Measurements from ENCODE around the gene RALBP1. TPM values are rescaled to one million over a fixed set of nuclear protein-coding genes. Genes with fewer than 3 reads are reported as not detected.
"Not testable (repeated sequence)": the region's sequence is repeated elsewhere in the genome, so short reads cannot be mapped to it uniquely, and the experiment has no call there.

RALBP1 gene
- total RNA-seq, 3 donors from 2014 or later, result 67.2 to 91.2 (median 82.2) TPM

DNA sequence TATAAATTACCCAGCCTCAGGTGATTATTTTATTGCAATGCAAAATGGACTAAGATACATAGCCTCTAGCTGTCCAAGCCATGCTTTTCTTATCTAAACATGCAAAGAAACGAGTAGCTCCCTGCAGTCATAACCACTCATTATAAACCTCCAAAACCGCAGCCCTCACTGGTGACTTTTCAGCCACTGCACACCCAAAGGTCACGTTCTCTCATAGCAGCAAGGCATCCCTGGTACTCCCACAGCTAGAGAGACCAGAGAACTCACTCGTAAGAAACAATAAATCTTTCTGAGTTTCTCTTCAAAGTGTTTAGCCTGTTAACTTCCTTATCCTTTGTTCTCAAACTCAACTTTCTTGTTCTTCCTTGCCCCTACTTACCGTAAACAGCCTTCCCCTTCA is 28.5 kb upstream of the RALBP1 start:
- no peak for DNase-seq (ENCODE audit: low spot score in 2 of 2)
- Histone ChIP-seq H3K9me3 (peaks cover 0 to 9% of the 10 kb centered on the region in 2 donors), H3K4me1 (no peaks in the 10 kb centered on the region), H3K36me3 (no peaks in the 10 kb centered on the region), H3K27me3 (no peaks in the 10 kb centered on the region), H3K27ac (no peak overlapping the region), H3K4me3 (no peak overlapping the region)
- intact Hi-C loops (cut with DNase I; ENCODE audit: low total_unique reads), result no loop called here
- TF ChIP-seq POLR2AphosphoS5 (IDR thresholded peaks at IDR 0.05), result no peak

DNA sequence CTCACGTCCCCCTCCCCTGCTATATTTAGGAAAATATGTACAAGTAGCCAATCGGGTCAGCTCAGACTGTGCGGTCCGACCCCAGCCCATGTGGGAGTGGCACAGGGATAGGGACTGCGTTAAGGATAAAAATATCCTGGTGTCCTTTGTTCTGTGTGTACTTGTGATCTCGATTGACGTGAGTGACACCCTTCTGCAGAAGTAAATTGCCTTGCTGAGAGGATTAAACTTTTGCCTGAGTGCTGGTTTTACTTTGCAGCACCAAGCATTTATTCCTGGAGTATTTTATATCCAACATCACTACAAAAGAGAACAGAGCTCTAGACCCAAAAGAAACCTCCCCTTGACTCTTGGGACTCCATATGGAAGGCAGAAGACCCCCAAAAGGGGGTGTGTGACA is 28.0 kb upstream of the RALBP1 start:
- intact Hi-C loops (cut with DNase I; ENCODE audit: low total_unique reads), result no loop called here
- no peaks in the 10 kb centered on the region for H3K27me3 ChIP-seq
- no peak overlapping the region for H3K4me3 ChIP-seq
- TF ChIP-seq POLR2AphosphoS5 (IDR thresholded peaks at IDR 0.05) (no peak), POLR2A (IDR thresholded peaks at IDR 0.05) (no peak)
- TF ChIP-seq, protein P1, sequence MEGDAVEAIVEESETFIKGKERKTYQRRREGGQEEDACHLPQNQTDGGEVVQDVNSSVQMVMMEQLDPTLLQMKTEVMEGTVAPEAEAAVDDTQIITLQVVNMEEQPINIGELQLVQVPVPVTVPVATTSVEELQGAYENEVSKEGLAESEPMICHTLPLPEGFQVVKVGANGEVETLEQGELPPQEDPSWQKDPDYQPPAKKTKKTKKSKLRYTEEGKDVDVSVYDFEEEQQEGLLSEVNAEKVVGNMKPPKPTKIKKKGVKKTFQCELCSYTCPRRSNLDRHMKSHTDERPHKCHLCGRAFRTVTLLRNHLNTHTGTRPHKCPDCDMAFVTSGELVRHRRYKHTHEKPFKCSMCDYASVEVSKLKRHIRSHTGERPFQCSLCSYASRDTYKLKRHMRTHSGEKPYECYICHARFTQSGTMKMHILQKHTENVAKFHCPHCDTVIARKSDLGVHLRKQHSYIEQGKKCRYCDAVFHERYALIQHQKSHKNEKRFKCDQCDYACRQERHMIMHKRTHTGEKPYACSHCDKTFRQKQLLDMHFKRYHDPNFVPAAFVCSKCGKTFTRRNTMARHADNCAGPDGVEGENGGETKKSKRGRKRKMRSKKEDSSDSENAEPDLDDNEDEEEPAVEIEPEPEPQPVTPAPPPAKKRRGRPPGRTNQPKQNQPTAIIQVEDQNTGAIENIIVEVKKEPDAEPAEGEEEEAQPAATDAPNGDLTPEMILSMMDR (IDR thresholded peaks at IDR 0.05), result no peak
- H3K36me3 ChIP-seq, result no peaks in the 10 kb centered on the region
- H3K27ac ChIP-seq, result no peak overlapping the region
- H3K9me3 ChIP-seq, result peaks cover 0 to 9% of the 10 kb centered on the region in 2 donors
- no peak for DNase-seq (ENCODE audit: low spot score in 2 of 2)
- no peaks in the 10 kb centered on the region for H3K4me1 ChIP-seq

DNA sequence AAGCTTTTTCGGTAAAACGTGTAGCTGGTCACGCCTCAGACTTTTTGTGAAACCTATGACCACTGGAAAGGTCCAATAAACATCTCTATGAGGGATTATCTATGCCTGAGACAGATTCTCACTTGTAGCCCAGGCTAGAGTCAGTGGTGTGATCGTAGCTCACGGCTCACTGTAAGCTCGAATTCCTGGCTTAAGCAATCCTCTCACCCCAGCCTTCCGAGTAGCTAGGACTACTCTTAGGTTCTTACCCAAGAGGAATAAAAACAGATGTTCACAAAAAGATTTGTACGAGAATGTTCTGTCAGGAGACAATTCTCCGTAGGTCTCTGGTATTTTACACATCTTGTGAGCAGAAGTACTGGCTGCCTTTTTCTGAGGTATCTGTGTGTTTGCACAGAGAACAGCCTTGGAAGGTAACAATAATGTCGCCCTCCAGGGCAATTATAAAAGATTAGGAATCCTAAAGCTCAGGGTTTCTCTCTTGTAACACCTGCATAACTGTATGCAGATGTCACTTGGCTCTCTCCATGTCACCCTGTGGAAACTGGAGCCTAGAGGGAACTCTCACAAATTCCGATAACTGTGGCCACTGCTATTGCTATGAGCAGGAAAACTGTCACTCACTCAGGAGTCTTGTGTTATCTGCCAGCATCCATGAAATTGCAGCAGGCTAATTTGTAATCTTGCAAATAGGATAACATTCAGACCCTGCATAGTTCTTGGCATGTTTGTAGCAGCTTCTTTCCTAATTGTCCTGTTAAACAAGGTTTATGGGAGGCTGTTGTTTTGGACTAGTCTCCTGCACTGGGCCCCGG is 25.5 kb upstream of the RALBP1 start:
- H3K4me3 ChIP-seq, result no peak overlapping the region
- no peaks in the 10 kb centered on the region for H3K27me3 ChIP-seq
- no peak for TF ChIP-seq POLR2A (IDR thresholded peaks at IDR 0.05)
- TF ChIP-seq POLR2AphosphoS5 (IDR thresholded peaks at IDR 0.05), result no peak
- TF ChIP-seq, protein P1 (IDR thresholded peaks at IDR 0.05), result no peak
- H3K36me3 ChIP-seq, result no peaks in the 10 kb centered on the region
- intact Hi-C loops (cut with DNase I; ENCODE audit: low total_unique reads), result no loop called here
- no peak overlapping the region for H3K27ac ChIP-seq
- peaks cover 0 to 9% of the 10 kb centered on the region in 2 donors for H3K9me3 ChIP-seq
- H3K4me1 ChIP-seq, result no peaks in the 10 kb centered on the region
- DNase-seq (ENCODE audit: low spot score in 2 of 2), result no peak

DNA sequence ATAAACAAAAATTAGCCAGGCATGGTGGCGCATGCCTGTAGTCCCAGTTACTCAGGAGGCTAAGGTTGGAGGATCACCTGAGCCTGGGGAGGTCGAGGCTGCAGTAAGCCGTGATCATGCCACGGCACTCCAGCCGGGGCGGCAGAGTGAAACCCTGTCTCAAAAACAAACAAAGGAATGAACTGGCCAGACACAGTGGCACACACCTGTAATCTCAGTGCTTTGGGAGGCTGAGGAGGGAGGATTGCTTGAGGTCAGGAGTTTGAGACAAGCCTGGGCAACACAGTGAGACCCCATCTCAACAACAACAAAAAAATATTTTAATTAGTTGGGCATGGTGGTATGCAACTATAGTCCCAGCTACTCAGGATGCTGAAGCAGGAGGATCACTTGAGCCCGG is 24.4 kb upstream of the RALBP1 start:
- intact Hi-C loops (cut with DNase I; ENCODE audit: low total_unique reads); DNase-seq (ENCODE audit: low spot score in 2 of 2); H3K36me3 ChIP-seq: not testable (repeated sequence)

DNA sequence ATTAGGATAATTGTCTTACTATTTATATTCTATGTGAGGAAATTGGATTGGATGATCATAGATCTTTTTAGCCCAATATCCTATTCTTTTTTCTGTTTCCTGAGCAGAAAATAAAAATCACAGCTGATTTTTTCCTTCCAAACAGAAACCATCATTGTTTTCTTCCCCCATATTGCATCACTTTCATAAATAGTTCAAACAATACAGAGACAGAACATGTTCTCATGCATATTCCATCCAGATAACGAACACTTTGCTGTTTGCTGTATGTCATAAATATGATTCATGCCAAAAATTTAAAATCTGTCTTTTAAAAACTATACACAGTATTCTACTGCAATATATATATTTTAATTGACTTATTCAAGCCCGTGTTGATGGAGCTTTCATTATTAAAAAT is 22.0 kb upstream of the RALBP1 start:
- TF ChIP-seq, protein P1 (IDR thresholded peaks at IDR 0.05), result no peak
- no peak for TF ChIP-seq POLR2A (IDR thresholded peaks at IDR 0.05)
- no peak for TF ChIP-seq POLR2AphosphoS5 (IDR thresholded peaks at IDR 0.05)
- Histone ChIP-seq H3K27ac (no peak overlapping the region), H3K4me3 (no peak overlapping the region), H3K9me3 (peaks cover 0 to 12% of the 10 kb centered on the region in 2 donors), H3K36me3 (no peaks in the 10 kb centered on the region), H3K27me3 (no peaks in the 10 kb centered on the region), H3K4me1 (no peaks in the 10 kb centered on the region)
- intact Hi-C loops (cut with DNase I; ENCODE audit: low total_unique reads), result no loop called here
- no peak for DNase-seq (ENCODE audit: low spot score in 2 of 2)

More for the DNA sequence above, 24.4 kb upstream of the RALBP1 start:
- H3K4me3 ChIP-seq, H3K27me3 ChIP-seq, H3K27ac ChIP-seq, H3K4me1 ChIP-seq: not testable (repeated sequence)
- peaks cover 0 to 15% of the 10 kb centered on the region in 2 donors for H3K9me3 ChIP-seq

DNA sequence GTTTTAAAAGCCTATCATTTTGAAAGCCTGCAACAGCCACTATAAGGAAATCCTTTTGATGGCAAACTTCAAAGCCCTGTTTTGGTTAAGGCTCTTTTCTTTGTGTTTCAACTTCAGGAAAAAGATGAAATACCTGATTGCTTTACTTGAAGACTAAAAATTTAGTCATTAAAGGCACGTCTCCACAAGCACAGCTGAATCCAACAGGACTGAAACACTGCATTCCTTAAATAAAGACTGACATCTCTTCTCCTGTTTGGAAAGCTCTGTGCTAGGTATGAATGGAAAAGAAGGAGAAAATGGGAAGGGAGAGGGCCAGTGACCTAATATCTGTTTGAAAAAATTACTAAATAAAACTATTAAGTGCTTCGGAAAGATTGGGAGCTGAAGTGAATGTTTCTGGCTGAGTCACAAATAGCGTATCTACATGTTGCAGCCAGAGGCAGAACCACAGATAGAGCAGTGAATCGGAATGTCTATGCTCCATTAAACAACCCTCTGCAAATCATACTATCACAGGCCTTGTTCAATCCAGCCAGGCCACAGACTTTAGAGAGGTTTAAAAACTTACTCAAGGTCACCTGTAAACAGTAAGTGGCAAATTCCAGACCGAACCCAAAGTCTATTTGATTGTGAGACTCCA is 21.1 kb upstream of the RALBP1 start:
- H3K27ac ChIP-seq, result no peak overlapping the region
- no peak for DNase-seq (ENCODE audit: low spot score in 2 of 2)
- TF ChIP-seq POLR2AphosphoS5 (IDR thresholded peaks at IDR 0.05) (no peak), POLR2A (IDR thresholded peaks at IDR 0.05) (no peak)
- TF ChIP-seq, protein P1 (IDR thresholded peaks at IDR 0.05), result no peak
- H3K4me3 ChIP-seq, result no peak overlapping the region
- intact Hi-C loops (cut with DNase I; ENCODE audit: low total_unique reads), result no loop called here
- no peaks in the 10 kb centered on the region for H3K4me1 ChIP-seq
- peaks cover 0 to 12% of the 10 kb centered on the region in 2 donors for H3K9me3 ChIP-seq
- no peaks in the 10 kb centered on the region for H3K36me3 ChIP-seq
- no peaks in the 10 kb centered on the region for H3K27me3 ChIP-seq
